Ureter (tissue), 1 donor: ENCODE results near the gene TTC21A. TPM values are rescaled to one million over a fixed set of nuclear protein-coding genes. Genes with fewer than 3 reads are reported as not detected.

Source experiments
- DNase-seq: peaks from one replicate; pipeline ENCODE4 v3.0.0-alpha.2; 2020; ENCODE audit warnings: low spot score
- total RNA-seq: library from RNA; stranded (reverse); gene quantifications from one replicate; pipeline ENCODE4 v1.2.4, GENCODE V29; 2023
- donor health status: DM: yes; HTN: yes; CAD: no.

TTC21A gene
- total RNA-seq, 1 donor from 2014 or later = 19.7 TPM

GRCh38 chr3:39097716-39098472, 9.6 kb upstream of the TTC21A start:
- DNase-seq = peak; percentile 35

GRCh38 chr3:39098473-39099000, 8.9 kb upstream of the TTC21A start:
- peak; percentile 34 for DNase-seq

GRCh38 chr3:39099242-39099641, 8.2 kb upstream of the TTC21A start:
- peak; percentile 33 for DNase-seq

- DNase-seq = peak; percentile 37
Measured at GRCh38 chr3:39099738-39100499, 7.6 kb upstream of the TTC21A start.

- DNase-seq = no peak
Measured at GRCh38 chr3:39100500-39100886, 7.0 kb upstream of the TTC21A start.

GRCh38 chr3:39101022-39101689, 6.3 kb upstream of the TTC21A start:
- peak; percentile 36 for DNase-seq

GRCh38 chr3:39102504-39103323, 4.8 kb upstream of the TTC21A start:
- peak; percentile 38 for DNase-seq

- peak; percentile 38 for DNase-seq
Measured at GRCh38 chr3:39103324-39103693, 4.2 kb upstream of the TTC21A start.

- peak; percentile 32 for DNase-seq
Measured at GRCh38 chr3:39103791-39104552, 3.5 kb upstream of the TTC21A start.

GRCh38 chr3:39104961-39105686, 2.4 kb upstream of the TTC21A start:
- peak; percentile 31 for DNase-seq

GRCh38 chr3:39105687-39106063, 1.8 kb upstream of the TTC21A start:
- DNase-seq = peak; percentile 32

- DNase-seq = no peak
Measured at GRCh38 chr3:39106281-39106811, 1.1 kb upstream of the TTC21A start.

- DNase-seq = peak; percentile 57
Measured at GRCh38 chr3:39106851-39107387, 561 bp upstream of the TTC21A start.

- peak; percentile 6 for DNase-seq
Measured at GRCh38 chr3:39108200-39108710, 775 bp downstream of the TTC21A start.

- no peak for DNase-seq
Measured at GRCh38 chr3:39109086-39109485, 1.6 kb downstream of the TTC21A start.

- DNase-seq = no peak
Measured at GRCh38 chr3:39110041-39110639, 2.7 kb downstream of the TTC21A start.

- DNase-seq = no peak
Measured at GRCh38 chr3:39112113-39112512, 4.6 kb downstream of the TTC21A start.

- no peak for DNase-seq
Measured at GRCh38 chr3:39112535-39112934, 5.1 kb downstream of the TTC21A start.

- no peak for DNase-seq
Measured at GRCh38 chr3:39113291-39113690, 5.8 kb downstream of the TTC21A start.
